ENCODE measurements around the gene GOLGA2. TPM values are rescaled to one million over a fixed set of nuclear protein-coding genes. Genes with fewer than 3 reads are reported as not detected.
"Not testable (repeated sequence)": the region's sequence is repeated elsewhere in the genome, so short reads cannot be mapped to it uniquely, and the experiment has no call there.

GOLGA2 gene
- polyA plus RNA-seq, 3 donors from 2014 or later: 4.3 to 11.7 (median 4.9) TPM

DNA sequence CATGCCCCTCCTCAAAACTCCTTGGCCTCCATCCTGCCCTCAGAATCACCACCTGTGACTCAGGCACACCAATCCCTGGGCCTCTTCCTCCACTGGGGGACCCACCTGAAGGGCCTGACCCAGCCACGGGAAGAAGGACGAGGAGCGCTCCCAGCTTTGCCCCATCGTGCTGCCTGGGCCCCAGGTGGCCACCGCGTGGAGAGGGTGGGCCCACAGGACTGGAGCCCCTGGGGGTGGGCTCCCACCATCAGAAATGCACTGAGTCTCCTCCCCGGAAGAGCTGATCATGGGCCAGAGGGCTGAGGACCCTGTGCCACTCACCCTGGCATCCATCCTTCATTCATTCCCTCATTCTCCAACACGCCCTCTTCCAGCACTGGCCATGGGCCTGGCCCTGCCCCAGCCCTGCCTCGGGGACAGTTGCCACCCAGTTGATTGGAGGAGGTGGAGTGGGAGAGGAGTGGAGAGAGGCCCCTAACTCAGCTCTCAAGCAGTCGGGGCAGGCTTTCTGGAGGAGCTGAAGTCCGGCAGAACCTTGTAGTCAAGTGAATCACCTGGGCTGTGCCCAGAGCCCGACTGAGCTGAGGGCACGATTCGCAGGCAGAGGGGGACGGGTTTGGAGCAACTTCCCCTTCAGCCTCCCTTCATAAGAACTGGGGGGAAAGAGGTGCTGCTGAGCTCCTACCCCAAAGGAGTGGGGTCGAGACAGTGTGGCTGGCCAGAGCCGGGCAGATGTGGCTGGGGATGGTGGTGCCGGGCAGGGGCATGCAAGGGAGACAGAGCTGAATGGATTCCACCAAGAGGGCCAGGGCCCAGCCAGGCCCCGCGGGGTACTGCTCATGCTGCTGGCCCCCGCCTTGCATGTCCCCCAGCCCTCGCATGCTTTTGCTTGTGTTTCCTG lies 43.0 kb downstream of the GOLGA2 start:
- no peak for DNase-seq
- Mint-ChIP-seq H3K9me3 (no peaks in the 10 kb centered on the region), H3K4me1 (no peaks in the 10 kb centered on the region), H3K27me3 (ENCODE audit: low read depth in 3 of 3) (peaks cover 0 to 1% (median 0%) of the 10 kb centered on the region in 3 donors), H3K36me3 (no peaks in the 10 kb centered on the region), H3K27ac (no peak overlapping the region), H3K4me3 (no peak overlapping the region)

DNA sequence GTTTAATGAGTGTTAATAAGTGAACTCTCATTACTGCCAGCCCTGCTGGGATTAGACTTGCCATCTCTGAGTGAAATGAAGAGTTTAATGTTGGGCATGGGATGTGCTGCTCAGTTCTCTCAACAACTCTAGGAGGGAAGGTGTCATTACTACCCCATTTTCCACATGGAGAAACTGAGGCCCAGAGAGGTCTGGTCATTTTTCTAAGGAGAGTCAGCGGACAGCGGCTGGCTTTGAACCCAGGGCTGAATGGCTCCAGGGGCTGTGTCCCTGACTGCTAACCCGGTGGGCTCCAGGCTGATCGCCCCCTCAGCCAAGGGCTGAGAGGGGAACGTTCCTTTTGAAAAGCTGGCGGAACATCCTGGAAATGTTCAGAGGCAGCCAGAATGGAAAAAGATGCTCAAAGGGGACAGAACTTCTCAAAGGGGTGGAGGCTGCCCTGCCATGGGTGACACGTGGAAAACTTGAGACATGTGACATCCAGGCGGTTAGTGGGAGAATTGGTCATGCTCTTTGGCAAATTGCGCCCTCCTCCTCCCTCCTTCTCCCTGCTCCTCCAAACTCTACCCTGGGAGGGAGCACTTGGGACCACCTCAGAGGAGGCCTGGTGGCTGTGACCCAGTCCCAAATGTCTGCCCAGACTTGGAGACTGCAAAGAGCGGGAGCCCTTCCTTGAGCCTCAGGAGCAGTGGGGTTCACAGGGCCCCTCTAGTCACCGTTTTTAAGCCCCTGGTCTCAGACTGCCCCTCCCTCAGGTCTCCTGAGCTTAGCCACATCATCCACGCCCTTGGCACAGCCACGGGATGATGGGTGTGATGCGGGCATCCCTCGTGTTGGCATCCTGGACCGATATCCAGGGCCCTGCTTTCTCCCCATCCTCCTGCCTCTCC lies 43.9 kb downstream of the GOLGA2 start:
- peaks cover 0 to 1% (median 0%) of the 10 kb centered on the region in 3 donors for H3K27me3 Mint-ChIP-seq (ENCODE audit: low read depth in 3 of 3)
- H3K4me1 Mint-ChIP-seq: no peaks in the 10 kb centered on the region
- no peak for DNase-seq
- no peaks in the 10 kb centered on the region for H3K36me3 Mint-ChIP-seq
- H3K4me3 Mint-ChIP-seq: no peak overlapping the region
- H3K9me3 Mint-ChIP-seq: no peaks in the 10 kb centered on the region
- no peak overlapping the region for H3K27ac Mint-ChIP-seq

DNA sequence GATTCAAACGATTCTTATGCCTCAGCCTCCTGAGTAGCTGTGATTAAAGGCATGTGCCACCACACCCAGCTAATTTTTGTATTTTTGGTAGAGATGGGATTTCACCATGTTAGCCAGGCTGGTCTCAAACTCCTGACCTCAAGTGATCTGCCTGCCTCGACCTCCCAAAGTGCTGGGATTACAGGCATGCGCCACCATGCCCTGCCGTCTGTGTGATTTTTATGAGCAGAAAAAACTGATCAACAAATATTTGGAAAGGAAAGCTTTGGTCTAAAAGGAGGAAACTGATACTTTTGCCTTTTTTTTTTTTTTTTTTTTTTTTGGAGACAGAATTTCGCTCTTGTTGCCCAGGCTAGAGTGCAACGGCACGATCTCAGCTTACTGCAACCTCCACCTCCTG lies 44.9 kb downstream of the GOLGA2 start:
- H3K9me3 Mint-ChIP-seq; H3K4me3 Mint-ChIP-seq; H3K27me3 Mint-ChIP-seq (ENCODE audit: low read depth in 3 of 3); H3K4me1 Mint-ChIP-seq; H3K27ac Mint-ChIP-seq; DNase-seq; H3K36me3 Mint-ChIP-seq: not testable (repeated sequence)

DNA sequence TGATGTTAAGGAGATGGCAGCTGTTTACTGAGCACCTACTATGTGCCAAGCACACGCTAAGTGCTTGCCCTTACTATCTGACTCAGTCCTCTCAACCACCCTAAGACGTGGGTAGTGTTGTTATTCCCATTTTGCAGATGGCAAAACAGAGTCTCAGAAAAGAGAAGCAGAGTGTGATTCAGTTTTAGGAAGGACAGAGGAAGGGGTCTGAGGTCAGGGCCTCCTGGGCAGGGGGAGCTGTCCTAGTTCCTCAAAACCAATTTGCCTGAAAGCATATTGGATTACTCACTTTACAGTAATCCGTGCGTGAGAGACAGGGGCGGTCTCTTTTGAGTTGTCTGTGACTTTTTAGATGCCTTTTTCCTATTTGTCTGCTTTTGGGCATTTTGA lies 49.4 kb downstream of the GOLGA2 start:
- no peaks in the 10 kb centered on the region for H3K4me1 Mint-ChIP-seq
- DNase-seq: no peak
- H3K27ac Mint-ChIP-seq: no peak overlapping the region

DNA sequence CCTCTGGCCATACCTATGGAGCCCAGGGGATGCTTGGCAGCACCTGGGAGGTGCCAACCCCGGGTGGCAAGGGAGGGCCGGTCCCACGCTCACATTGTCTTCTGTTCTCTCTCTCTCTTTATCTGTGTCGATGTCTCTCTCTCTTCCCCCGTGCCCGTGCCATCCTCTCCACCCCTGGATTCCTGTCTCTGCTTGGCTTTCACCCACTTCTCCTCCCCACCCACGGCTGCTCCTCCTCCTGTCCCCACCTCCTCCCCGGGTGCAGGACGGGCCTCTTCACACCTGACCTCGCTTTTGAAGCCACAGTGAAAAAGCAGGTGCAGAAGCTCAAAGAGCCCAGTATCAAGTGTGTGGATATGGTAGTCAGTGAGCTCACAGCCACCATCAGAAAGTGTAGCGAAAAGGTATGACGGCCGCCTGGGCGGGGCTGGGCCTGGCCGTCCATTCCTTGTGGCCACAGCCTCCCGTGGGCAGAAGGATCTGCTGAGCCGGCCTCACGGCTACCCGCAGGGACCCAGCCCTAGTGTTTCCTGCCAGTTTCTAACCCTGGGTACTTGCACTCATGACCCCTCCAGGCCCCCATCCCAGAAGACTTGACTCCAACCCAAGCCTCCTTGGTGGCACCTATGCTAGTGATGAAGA lies 49.9 kb downstream of the GOLGA2 start:
- Mint-ChIP-seq H3K9me3 (no peaks in the 10 kb centered on the region), H3K36me3 (no peaks in the 10 kb centered on the region), H3K4me1 (no peaks in the 10 kb centered on the region), H3K4me3 (no peak overlapping the region), H3K27ac (no peak overlapping the region), H3K27me3 (ENCODE audit: low read depth in 3 of 3) (peaks cover 0 to 2% (median 0%) of the 10 kb centered on the region in 3 donors)
- DNase-seq: no peak

More for the DNA sequence above, 49.4 kb downstream of the GOLGA2 start:
- no peaks in the 10 kb centered on the region for H3K36me3 Mint-ChIP-seq
- peaks cover 0 to 2% (median 0%) of the 10 kb centered on the region in 3 donors for H3K27me3 Mint-ChIP-seq (ENCODE audit: low read depth in 3 of 3)
- H3K9me3 Mint-ChIP-seq: no peaks in the 10 kb centered on the region
- no peak overlapping the region for H3K4me3 Mint-ChIP-seq

DNA sequence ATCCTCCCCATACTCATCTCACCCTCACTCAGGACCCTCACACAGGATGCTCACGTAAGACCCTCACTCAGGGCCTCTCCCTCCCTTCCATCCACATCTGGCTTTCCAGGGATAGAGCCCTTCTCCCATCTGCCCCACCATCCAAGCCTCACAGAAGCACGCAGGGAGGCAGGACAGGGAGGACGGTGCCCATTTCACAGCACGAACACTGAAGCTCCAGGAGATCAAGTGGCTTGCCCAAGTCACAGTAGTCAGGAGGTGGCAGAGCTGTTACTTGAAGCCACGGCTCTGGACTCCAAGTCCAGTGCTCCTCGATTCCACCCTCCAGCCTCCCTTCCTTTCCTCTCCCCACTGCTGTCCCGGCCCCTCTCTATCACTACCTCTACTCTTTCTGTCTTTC lies 50.9 kb downstream of the GOLGA2 start:
- no peak for DNase-seq
- H3K27ac Mint-ChIP-seq: no peak overlapping the region
- H3K36me3 Mint-ChIP-seq: no peaks in the 10 kb centered on the region
- no peaks in the 10 kb centered on the region for H3K9me3 Mint-ChIP-seq
- no peak overlapping the region for H3K4me3 Mint-ChIP-seq
- peaks cover 0 to 2% (median 0%) of the 10 kb centered on the region in 3 donors for H3K27me3 Mint-ChIP-seq (ENCODE audit: low read depth in 3 of 3)
- no peaks in the 10 kb centered on the region for H3K4me1 Mint-ChIP-seq

DNA sequence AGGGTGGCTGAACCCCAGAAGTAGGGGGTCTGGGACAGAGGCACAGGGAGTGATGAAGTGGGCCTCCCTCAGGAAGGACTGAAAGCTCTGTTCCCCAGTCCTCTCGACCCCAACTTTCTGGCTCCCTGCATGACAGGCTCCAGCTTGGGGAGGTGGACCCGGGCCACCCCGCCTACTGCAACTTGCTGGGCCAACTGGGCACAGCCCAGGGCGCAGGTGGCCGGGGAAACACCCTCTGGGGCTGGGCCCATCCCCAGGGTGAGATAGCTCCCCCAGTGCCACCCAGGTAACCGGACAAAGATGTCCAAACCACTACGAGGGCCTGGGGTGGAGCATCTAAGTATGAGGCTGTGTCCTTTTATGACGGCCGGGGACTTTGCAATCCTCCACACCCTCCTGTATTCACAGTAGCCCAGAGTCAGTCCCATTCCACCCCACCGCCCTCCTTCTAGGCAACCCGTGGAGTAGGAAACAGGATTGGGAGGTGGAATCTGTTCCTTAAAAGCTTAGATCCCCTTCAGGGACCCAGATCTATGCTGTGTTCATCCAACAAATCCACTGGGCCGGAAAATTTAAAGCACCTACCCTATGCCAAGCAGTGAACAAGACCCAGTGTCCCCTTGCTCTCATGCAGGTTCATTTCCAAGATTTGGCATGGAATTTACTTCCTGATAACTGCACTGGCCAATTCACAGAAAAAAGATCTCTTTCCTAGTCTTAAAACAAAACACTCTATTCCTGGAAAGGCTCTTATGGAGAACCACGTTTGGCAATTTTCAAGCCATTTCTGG lies 52.7 kb downstream of the GOLGA2 start:
- H3K27ac Mint-ChIP-seq: no peak overlapping the region
- peaks cover 9 to 11% of the 10 kb centered on the region in 2 donors for H3K4me1 Mint-ChIP-seq
- H3K4me3 Mint-ChIP-seq: no peak overlapping the region
- peaks cover 0 to 2% (median 0%) of the 10 kb centered on the region in 3 donors for H3K27me3 Mint-ChIP-seq (ENCODE audit: low read depth in 3 of 3)
- DNase-seq: no peak
- H3K36me3 Mint-ChIP-seq: no peaks in the 10 kb centered on the region
- H3K9me3 Mint-ChIP-seq: no peaks in the 10 kb centered on the region

DNA sequence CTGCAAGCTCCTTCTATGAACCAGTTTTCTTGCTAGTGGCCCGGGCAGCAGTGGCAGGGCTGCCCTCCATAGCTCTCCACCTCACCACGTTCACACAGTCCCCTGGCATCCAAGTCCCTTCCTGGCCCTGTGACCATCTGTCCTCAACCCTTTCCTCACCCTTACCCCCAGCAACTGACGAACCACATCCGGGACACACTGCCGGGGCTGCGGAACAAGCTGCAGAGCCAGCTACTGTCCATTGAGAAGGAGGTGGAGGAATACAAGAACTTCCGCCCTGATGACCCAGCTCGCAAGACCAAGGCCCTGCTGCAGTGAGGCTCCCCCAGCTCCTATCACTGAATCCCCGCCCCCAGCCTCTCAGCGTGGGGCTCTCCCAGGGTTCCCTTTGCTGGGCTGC lies 53.8 kb downstream of the GOLGA2 start:
- peaks cover 0 to 2% (median 0%) of the 10 kb centered on the region in 3 donors for H3K27me3 Mint-ChIP-seq (ENCODE audit: low read depth in 3 of 3)
- peaks cover 12 to 15% of the 10 kb centered on the region in 2 donors for H3K4me1 Mint-ChIP-seq
- H3K4me3 Mint-ChIP-seq: no peak overlapping the region
- H3K27ac Mint-ChIP-seq: no peak overlapping the region
- no peaks in the 10 kb centered on the region for H3K9me3 Mint-ChIP-seq
- no peaks in the 10 kb centered on the region for H3K36me3 Mint-ChIP-seq
- no peak for DNase-seq

DNA sequence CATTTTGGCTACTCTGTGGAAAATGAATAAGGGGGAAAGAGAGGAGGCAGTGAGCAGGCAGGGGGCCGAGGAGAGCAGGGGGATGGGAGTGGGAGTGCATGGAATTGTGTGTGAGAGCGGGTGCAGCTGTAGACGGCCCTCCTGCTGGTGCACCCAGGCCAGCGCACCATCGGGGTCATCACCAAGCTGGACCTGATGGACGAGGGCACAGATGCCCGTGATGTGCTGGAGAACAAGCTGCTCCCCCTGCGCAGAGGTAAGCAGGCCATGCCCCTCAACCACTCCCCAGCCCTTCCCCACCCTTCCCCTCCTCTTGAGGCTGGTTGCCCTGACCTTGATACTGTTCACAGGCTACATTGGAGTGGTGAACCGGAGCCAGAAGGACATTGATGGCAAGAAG lies 56.0 kb downstream of the GOLGA2 start:
- H3K27ac Mint-ChIP-seq: no peak overlapping the region
- no peaks in the 10 kb centered on the region for H3K9me3 Mint-ChIP-seq
- H3K36me3 Mint-ChIP-seq: no peaks in the 10 kb centered on the region
- H3K4me1 Mint-ChIP-seq: peaks cover 12 to 15% of the 10 kb centered on the region in 2 donors
- no peaks in the 10 kb centered on the region for H3K27me3 Mint-ChIP-seq (ENCODE audit: low read depth in 3 of 3)
- no peak for DNase-seq
- no peak overlapping the region for H3K4me3 Mint-ChIP-seq

DNA sequence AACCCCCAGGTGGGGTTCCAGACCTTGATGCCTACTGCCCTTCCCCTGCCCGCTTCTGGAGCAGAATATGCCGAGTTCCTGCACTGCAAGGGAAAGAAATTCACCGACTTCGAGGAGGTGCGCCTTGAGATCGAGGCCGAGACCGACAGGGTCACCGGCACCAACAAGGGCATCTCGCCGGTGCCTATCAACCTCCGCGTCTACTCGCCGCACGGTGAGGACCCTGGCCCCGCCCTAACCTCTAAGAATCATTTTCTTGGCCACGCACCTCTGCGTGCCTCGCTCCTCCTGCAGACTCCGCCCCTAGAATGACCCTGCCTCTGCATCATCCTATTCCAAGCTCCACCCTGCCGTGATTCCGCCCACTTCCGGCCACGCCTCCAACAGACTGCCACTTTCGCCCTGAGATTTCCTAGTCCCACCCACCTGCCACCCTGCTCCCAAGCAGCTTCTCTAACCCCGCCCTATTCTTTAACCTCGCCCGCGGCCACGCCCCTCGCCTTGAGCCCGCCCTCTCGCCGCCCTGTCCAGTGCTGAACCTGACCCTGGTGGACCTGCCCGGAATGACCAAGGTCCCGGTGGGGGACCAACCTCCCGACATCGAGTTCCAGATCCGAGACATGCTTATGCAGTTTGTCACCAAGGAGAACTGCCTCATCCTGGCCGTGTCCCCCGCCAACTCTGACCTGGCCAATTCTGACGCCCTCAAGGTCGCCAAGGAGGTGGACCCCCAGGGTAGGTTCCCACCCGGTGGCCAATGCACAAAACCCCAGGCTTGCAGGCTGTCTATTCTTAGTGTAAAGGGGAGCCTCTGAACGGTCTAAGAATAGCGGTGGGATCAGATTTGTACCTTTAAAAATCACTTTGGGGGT lies 57.1 kb downstream of the GOLGA2 start:
- peak overlapping the region; percentile 74 to 86 (median 81) for H3K4me3 Mint-ChIP-seq
- DNase-seq: peak; percentile 84 to 87 (median 84)
- peaks cover 12 to 15% of the 10 kb centered on the region in 2 donors for H3K4me1 Mint-ChIP-seq
- no peaks in the 10 kb centered on the region for H3K36me3 Mint-ChIP-seq
- H3K9me3 Mint-ChIP-seq: no peaks in the 10 kb centered on the region
- peak overlapping the region; percentile 3 to 79 (median 56) for H3K27ac Mint-ChIP-seq
- H3K27me3 Mint-ChIP-seq (ENCODE audit: low read depth in 3 of 3): no peaks in the 10 kb centered on the region

DNA sequence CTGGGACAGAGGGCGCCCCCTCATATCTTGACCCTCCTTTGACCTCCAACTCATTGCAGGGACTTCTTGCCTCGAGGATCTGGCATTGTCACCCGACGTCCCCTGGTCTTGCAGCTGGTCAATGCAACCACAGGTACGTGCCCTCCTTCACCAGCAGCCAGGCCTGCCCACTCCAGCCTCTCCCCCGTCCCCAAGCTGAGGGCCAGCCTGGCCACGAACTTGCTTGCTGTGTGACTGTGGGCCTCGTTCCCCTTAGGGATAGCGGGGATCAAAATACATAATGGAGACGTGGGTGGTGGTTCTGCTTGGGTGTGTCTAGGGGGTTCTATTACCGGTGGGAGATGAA lies 57.7 kb downstream of the GOLGA2 start:
- no peaks in the 10 kb centered on the region for H3K9me3 Mint-ChIP-seq
- H3K4me1 Mint-ChIP-seq: peaks cover 12 to 15% of the 10 kb centered on the region in 2 donors
- H3K27ac Mint-ChIP-seq: peak overlapping the region in 5 of 6 donors; percentile 3 to 79 (median 62)
- H3K36me3 Mint-ChIP-seq: no peaks in the 10 kb centered on the region
- no peak for DNase-seq
- peaks cover 0 to 3% (median 0%) of the 10 kb centered on the region in 3 donors for H3K27me3 Mint-ChIP-seq (ENCODE audit: low read depth in 3 of 3)
- peak overlapping the region; percentile 74 to 86 (median 81) for H3K4me3 Mint-ChIP-seq

DNA sequence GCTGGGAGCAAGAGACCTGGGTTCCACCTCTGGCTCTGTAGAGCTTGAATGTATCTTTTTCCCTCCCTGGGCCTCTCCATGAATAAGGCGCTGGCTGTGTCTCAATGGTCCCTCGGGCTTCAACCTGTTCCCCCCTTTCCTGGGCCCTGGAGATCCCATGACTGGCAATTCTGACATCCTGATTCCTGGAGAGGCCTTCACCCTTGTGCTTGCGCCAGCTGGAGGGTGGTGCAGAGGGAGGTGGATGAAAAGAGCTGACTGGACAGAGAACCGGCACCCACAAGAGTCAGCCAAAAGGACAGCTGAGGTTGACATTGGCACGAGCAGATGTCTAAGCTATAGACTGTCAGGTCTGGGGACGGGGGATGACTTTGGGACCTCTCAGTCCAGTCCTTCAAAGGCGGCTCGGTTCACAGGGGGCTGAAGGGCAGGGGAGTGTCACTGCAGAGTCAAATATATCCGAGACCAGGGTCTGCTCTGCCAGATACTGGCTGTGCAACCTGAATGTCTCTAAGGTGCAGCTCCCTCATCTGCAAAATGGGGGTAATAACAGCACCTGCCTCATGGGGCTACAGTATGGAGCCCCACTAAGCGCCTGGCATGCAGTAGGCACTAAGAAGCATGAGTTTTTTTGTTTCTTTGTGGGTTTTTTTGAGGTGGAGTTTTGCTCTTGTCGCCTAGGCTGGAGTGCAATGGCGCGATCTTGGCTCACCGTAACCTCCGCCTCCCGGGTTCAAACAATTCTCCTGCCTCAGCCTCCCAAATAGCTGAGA lies 58.8 kb downstream of the GOLGA2 start:
- Mint-ChIP-seq H3K9me3 (no peaks in the 10 kb centered on the region), H3K4me3 (peak overlapping the region in 1 of 5 donors; percentile 7), H3K27me3 (ENCODE audit: low read depth in 3 of 3) (peaks cover 0 to 7% (median 0%) of the 10 kb centered on the region in 3 donors), H3K36me3 (no peaks in the 10 kb centered on the region), H3K4me1 (peaks cover 12 to 15% of the 10 kb centered on the region in 2 donors), H3K27ac (no peak overlapping the region)
- no peak for DNase-seq
